ENCODE results near the gene PCDHA7.
"Not testable (repeated sequence)": the region's sequence is repeated elsewhere in the genome, so short reads cannot be mapped to it uniquely, and the experiment has no call there.

Gene PCDHA7

DNA sequence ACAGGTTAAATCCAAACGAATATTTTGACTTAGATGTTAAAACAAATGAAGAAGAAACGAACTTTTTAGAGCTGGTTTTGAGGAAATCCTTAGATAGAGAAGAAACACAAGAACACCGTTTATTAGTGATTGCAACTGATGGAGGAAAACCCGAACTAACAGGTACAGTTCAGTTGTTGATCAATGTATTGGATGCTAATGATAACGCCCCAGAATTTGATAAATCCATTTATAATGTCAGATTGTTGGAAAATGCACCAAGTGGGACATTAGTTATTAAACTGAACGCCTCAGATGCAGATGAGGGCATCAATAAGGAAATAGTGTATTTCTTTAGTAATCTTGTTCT, 11.8 kb upstream of the PCDHA7 start:
- DNase-seq = no peak

GRCh38 chr5:140822969-140823368, 11.1 kb upstream of the PCDHA7 start:
- not testable (repeated sequence) for DNase-seq

- no peak for DNase-seq
Observed at GRCh38 chr5:140823475-140823874, 10.6 kb upstream of the PCDHA7 start.

DNA sequence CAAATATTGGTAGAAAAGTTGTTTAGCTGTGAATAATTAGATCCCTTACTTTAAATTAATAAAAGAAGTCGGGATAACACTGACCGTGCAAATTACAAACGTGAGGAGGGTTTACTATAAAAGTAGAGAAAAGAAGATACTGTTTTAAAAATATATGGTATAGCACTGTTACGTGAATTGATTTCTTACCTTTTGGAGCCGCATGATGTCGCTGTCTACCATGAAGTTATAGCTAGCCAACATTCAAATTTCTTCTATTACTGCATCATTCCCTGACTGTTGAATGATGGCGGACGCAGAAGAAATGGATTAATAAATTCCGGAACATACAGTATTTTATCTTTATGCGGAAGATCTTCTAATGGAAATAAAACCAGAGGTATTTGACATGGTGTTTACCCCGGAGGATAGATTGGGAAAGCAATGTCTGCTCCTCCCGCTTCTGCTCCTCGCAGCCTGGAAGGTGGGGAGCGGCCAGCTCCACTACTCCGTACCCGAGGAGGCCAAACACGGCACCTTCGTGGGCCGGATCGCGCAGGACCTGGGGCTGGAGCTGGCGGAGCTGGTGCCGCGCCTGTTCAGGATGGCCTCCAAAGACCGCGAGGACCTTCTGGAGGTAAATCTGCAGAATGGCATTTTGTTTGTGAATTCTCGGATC, 6.2 kb upstream of the PCDHA7 start, which contains the start of gene PCDHA6:
Gene PCDHA6, plus strand, starts transcription at position 257 of the 658 bp plus-strand sequence. Its CDS starts 132 bp downstream, at position 389.
- no peak for DNase-seq

DNA sequence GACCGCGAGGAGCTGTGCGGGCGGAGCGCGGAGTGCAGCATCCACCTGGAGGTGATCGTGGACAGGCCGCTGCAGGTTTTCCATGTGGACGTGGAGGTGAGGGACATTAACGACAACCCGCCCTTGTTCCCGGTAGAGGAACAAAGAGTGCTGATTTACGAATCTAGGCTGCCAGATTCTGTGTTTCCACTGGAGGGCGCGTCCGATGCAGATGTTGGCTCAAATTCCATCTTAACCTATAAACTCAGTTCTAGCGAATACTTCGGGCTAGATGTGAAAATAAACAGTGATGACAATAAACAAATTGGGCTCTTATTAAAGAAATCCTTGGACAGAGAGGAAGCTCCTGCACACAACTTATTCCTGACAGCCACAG, 5.7 kb upstream of the PCDHA7 start:
- DNase-seq = no peak

DNA sequence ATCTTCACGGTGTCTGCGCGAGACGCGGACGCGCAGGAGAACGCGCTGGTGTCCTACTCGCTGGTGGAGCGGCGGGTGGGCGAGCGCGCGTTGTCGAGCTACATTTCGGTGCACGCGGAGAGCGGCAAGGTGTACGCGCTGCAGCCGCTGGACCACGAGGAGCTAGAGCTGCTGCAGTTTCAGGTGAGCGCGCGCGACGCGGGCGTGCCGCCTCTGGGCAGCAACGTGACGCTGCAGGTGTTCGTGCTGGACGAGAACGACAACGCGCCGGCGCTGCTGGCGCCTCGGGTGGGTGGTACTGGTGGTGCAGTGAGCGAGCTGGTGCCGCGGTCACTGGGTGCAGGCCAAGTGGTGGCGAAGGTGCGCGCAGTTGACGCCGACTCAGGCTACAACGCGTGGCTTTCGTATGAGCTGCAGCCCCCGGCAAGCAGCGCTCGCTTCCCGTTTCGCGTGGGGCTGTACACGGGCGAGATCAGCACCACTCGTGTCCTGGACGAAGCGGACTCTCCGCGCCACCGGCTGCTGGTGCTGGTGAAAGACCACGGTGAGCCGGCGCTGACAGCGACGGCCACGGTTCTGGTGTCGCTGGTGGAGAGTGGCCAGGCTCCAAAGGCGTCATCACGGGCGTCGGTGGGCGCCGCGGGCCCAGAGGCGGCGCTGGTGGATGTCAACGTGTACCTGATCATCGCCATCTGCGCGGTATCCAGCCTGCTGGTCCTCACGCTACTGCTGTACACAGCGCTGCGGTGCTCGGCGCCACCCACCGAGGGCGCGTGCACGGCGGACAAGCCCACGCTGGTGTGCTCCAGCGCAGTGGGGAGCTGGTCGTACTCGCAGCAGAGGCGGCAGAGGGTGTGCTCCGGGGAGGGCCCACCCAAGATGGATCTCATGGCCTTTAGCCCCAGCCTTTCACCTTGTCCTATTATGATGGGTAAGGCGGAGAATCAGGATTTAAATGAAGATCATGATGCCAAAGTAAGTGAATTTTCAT, 4.3 kb upstream of the PCDHA7 start:
- DNase-seq = not testable (repeated sequence)

DNA sequence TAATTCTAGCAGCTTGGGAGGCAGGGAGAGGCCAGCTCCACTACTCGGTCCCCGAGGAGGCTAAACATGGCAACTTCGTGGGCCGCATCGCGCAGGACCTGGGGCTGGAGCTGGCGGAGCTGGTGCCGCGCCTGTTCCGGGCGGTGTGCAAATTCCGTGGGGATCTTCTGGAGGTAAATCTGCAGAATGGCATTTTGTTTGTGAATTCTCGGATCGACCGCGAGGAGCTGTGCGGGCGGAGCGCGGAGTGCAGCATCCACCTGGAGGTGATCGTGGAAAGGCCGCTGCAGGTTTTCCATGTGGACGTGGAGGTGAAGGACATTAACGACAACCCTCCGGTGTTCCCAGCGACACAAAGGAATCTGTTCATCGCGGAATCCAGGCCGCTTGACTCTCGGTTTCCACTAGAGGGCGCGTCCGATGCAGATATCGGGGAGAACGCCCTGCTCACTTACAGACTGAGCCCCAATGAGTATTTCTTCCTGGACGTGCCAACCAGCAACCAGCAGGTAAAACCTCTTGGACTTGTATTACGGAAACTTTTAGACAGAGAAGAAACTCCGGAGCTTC, 455 bp downstream of the PCDHA7 start:
- not testable (repeated sequence) for DNase-seq

GRCh38 chr5:140835622-140836510, 1.8 kb downstream of the PCDHA7 start:
- no peak for DNase-seq

GRCh38 chr5:140840978-140841962, 7.2 kb downstream of the PCDHA7 start, which contains the start of gene PCDHA8:
PCDHA8 (plus strand) TSS chr5:140841187; CDS start chr5:140841322, 135 bp downstream.
- DNase-seq = no peak

DNA sequence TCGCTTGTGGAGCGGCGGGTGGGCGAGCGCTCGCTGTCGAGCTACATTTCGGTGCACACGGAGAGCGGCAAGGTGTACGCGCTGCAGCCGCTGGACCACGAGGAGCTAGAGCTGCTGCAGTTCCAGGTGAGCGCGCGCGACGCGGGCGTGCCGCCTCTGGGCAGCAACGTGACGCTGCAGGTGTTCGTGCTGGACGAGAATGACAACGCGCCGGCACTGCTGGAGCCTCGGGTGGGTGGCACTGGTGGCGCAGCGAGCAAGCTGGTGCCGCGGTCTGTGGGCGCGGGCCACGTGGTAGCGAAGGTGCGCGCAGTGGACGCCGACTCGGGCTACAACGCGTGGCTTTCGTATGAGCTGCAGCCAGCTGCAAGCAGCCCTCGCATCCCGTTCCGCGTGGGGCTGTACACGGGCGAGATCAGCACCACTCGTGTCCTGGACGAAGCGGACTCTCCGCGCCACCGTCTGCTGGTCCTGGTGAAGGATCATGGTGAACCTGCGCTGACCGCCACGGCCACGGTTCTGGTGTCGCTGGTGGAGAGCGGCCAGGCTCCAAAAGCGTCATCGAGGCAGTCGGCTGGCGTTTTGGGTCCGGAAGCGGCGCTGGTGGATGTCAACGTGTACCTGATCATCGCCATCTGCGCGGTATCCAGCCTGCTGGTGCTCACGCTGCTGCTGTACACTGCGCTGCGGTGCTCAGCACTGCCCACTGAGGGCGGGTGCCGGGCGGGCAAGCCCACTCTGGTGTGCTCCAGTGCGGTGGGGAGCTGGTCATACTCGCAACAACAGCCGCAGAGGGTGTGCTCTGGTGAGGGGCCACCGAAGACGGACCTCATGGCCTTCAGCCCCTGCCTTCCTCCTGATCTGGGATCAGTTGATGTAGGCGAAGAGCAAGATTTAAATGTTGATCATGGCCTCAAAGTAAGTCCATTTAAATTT, 9.0 kb downstream of the PCDHA7 start:
- no peak for DNase-seq

GRCh38 chr5:140848139-140849102, 14.4 kb downstream of the PCDHA7 start, which contains the start of gene PCDHA9:
PCDHA9 (plus strand) TSS chr5:140848382; CDS start chr5:140848496, 114 bp downstream.
- not testable (repeated sequence) for DNase-seq

GRCh38 chr5:140849831-140850634, 16.0 kb downstream of the PCDHA7 start:
- DNase-seq = not testable (repeated sequence)

DNA sequence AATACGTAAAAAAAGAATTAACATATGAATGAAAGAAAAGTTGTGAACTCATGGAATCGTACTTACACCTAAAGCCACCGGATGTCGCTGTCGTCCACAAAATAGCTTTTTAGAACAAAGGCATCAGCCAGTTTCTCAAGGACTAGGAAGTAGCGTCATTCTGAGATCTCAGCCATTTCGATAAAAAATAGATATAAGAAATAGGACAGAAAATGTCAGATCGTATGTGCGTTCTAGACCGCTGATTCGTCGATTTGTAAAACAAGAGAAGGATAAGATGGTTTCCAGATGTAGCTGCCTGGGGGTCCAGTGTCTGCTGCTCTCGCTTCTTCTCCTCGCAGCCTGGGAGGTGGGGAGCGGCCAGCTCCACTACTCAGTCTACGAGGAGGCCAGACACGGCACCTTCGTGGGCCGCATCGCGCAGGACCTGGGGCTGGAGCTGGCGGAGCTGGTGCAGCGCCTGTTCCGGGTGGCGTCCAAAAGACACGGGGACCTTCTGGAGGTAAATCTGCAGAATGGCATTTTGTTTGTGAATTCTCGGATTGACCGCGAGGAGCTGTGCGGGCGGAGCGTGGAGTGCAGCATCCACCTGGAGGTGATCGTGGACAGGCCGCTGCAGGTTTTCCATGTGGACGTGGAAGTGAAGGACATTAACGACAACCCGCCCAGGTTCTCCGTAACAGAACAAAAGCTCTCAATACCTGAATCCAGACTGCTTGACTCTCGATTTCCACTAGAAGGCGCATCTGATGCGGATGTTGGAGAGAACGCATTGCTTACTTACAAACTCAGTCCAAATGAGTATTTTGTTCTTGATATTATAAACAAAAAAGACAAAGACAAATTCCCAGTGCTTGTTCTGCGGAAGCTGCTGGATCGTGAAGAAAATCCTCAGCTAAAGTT, 22.0 kb downstream of the PCDHA7 start, which contains the start of gene PCDHA10:
Gene PCDHA10, plus strand, starts transcription at position 126 of the 903 bp plus-strand sequence. Its CDS starts 152 bp downstream, at position 278.
- DNase-seq = no peak

DNA sequence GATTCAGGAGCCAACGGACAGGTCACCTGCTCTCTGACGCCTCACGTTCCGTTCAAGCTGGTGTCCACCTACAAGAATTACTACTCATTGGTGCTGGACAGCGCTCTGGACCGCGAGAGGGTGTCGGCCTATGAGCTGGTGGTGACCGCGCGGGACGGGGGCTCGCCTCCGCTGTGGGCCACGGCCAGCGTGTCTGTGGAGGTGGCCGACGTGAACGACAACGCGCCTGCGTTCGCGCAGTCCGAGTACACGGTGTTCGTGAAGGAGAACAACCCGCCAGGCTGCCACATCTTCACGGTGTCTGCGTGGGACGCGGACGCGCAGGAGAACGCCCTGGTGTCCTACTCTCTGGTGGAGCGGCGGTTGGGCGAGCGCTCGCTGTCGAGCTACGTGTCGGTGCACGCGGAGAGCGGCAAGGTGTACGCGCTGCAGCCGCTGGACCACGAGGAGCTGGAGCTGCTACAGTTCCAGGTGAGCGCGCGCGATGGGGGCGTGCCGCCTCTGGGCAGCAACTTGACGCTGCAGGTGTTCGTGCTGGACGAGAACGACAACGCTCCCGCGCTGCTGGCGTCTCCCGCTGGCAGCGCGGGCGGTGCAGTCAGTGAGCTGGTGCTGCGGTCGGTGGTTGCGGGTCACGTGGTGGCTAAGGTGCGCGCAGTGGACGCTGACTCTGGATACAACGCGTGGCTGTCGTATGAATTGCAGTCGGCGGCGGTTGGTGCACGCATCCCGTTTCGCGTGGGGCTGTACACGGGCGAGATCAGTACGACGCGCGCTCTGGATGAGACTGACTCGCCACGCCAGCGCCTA, 23.3 kb downstream of the PCDHA7 start:
- no peak for DNase-seq

DNA sequence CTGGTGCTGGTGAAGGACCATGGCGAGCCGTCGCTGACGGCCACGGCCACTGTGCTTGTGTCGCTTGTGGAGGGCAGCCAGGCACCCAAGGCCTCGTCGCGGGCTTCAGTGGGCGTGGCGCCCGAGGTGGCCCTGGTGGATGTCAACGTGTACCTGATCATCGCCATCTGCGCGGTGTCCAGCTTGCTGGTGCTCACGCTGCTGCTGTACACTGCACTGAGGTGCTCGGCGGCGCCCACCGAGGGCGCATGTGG, 23.8 kb downstream of the PCDHA7 start:
- no peak for DNase-seq
